ENCODE measurements around the gene BABAM2.
"Not testable (repeated sequence)": the region's sequence is repeated elsewhere in the genome, so short reads cannot be mapped to it uniquely, and the experiment has no call there.

BABAM2 gene

GRCh38 chr2:28250006-28250405, 359.5 kb downstream of the BABAM2 start:
- peak; percentile 72 for DNase-seq (ENCODE audit: low read depth)

GRCh38 chr2:28251337-28251736, 360.8 kb downstream of the BABAM2 start:
- no peak for DNase-seq (ENCODE audit: low read depth)

- no peak for DNase-seq (ENCODE audit: low read depth)
Observed at GRCh38 chr2:28252311-28252710, 361.8 kb downstream of the BABAM2 start.

- DNase-seq (ENCODE audit: low read depth) = no peak
Observed at GRCh38 chr2:28253543-28253942, 363.0 kb downstream of the BABAM2 start.

- not testable (repeated sequence) for DNase-seq (ENCODE audit: low read depth)
Observed at GRCh38 chr2:28255231-28255630, 364.7 kb downstream of the BABAM2 start.

GRCh38 chr2:28257182-28257581, 366.7 kb downstream of the BABAM2 start:
- no peak for DNase-seq (ENCODE audit: low read depth)

- DNase-seq (ENCODE audit: low read depth) = not testable (repeated sequence)
Observed at GRCh38 chr2:28259226-28259625, 368.7 kb downstream of the BABAM2 start.

- no peak for DNase-seq (ENCODE audit: low read depth)
Observed at GRCh38 chr2:28263690-28264089, 373.2 kb downstream of the BABAM2 start.

GRCh38 chr2:28267282-28267681, 376.8 kb downstream of the BABAM2 start:
- DNase-seq (ENCODE audit: low read depth) = peak; percentile 81

GRCh38 chr2:28268386-28268785, 377.9 kb downstream of the BABAM2 start:
- DNase-seq (ENCODE audit: low read depth) = peak; percentile 67

- DNase-seq (ENCODE audit: low read depth) = peak; percentile 92
Observed at GRCh38 chr2:28269019-28269784, 378.7 kb downstream of the BABAM2 start.

- DNase-seq (ENCODE audit: low read depth) = no peak
Observed at GRCh38 chr2:28270456-28271152, 380.1 kb downstream of the BABAM2 start.

GRCh38 chr2:28271231-28271918, 380.8 kb downstream of the BABAM2 start:
- DNase-seq (ENCODE audit: low read depth) = no peak

GRCh38 chr2:28271919-28272250, 381.4 kb downstream of the BABAM2 start:
- no peak for DNase-seq (ENCODE audit: low read depth)

- DNase-seq (ENCODE audit: low read depth) = no peak
Observed at GRCh38 chr2:28273751-28274150, 383.2 kb downstream of the BABAM2 start.

- peak; percentile 92 for DNase-seq (ENCODE audit: low read depth)
Observed at GRCh38 chr2:28274911-28275685, 384.6 kb downstream of the BABAM2 start.

GRCh38 chr2:28276076-28276618, 385.6 kb downstream of the BABAM2 start:
- peak; percentile 99 for DNase-seq (ENCODE audit: low read depth)

- no peak for DNase-seq (ENCODE audit: low read depth)
Observed at GRCh38 chr2:28276807-28277206, 386.3 kb downstream of the BABAM2 start.

GRCh38 chr2:28277466-28277865, 386.9 kb downstream of the BABAM2 start:
- no peak for DNase-seq (ENCODE audit: low read depth)

- DNase-seq (ENCODE audit: low read depth) = no peak
Observed at GRCh38 chr2:28279371-28279770, 388.8 kb downstream of the BABAM2 start.

- no peak for DNase-seq (ENCODE audit: low read depth)
Observed at GRCh38 chr2:28280619-28281018, 390.1 kb downstream of the BABAM2 start.

GRCh38 chr2:28281739-28282138, 391.2 kb downstream of the BABAM2 start:
- no peak for DNase-seq (ENCODE audit: low read depth)

Data from amniotic epithelial cell (primary cell).